ENCODE results near the gene LPCAT4.

DNA sequence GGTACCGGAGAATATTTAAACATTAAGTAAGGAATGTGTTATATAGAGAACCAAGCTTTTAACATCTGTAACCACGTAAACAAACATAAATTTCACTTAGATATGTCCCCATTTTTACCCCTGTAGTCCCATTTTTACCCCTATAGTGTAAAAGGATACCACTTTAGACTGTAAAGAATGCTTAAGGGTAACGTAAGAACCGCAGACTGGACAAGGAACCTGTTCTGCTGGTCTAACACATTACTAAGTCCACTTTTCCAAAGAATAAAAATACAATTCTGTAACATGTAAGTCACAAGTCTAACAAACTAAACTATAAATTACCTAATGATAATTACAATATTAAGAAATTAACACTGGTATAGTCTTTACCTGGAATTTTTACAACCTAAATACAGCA lies 32.3 kb downstream of the LPCAT4 start:
- TF ChIP-seq, protein P1, sequence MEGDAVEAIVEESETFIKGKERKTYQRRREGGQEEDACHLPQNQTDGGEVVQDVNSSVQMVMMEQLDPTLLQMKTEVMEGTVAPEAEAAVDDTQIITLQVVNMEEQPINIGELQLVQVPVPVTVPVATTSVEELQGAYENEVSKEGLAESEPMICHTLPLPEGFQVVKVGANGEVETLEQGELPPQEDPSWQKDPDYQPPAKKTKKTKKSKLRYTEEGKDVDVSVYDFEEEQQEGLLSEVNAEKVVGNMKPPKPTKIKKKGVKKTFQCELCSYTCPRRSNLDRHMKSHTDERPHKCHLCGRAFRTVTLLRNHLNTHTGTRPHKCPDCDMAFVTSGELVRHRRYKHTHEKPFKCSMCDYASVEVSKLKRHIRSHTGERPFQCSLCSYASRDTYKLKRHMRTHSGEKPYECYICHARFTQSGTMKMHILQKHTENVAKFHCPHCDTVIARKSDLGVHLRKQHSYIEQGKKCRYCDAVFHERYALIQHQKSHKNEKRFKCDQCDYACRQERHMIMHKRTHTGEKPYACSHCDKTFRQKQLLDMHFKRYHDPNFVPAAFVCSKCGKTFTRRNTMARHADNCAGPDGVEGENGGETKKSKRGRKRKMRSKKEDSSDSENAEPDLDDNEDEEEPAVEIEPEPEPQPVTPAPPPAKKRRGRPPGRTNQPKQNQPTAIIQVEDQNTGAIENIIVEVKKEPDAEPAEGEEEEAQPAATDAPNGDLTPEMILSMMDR (conservative IDR thresholded peaks at IDR 0.05; ENCODE audit: low read length) = no peak
- no peak for TF ChIP-seq EZH2phosphoT487 (IDR thresholded peaks at IDR 0.05; ENCODE audit: borderline replicate concordance, low read depth, low read length)

All from OCI-LY7 (cell line).